Measurements from ENCODE around the gene ZNF277.

The ZNF277 gene

GRCh38 chr7:112336261-112336660 is 129.8 kb downstream of the ZNF277 start:
- TF ChIP-seq CTCF (IDR thresholded peaks at IDR 0.05) = no peak

- TF ChIP-seq CTCF (IDR thresholded peaks at IDR 0.05) = no peak
These were observed 130.6 kb downstream of the ZNF277 start for GRCh38 chr7:112336936-112337576.

- TF ChIP-seq CTCF (IDR thresholded peaks at IDR 0.05) = no peak
These were observed 131.4 kb downstream of the ZNF277 start for GRCh38 chr7:112337892-112338291.

GRCh38 chr7:112338786-112339185 is 132.3 kb downstream of the ZNF277 start:
- no peak for TF ChIP-seq CTCF (IDR thresholded peaks at IDR 0.05)

- no peak for TF ChIP-seq CTCF (IDR thresholded peaks at IDR 0.05)
These were observed 135.0 kb downstream of the ZNF277 start for GRCh38 chr7:112341464-112341863.

- no peak for TF ChIP-seq CTCF (IDR thresholded peaks at IDR 0.05)
These were observed 140.0 kb downstream of the ZNF277 start for GRCh38 chr7:112346381-112347060.

- no peak for TF ChIP-seq CTCF (IDR thresholded peaks at IDR 0.05)
These were observed 140.6 kb downstream of the ZNF277 start for GRCh38 chr7:112347088-112347487.
